Adrenal gland (tissue), 5 donors: Measurements from ENCODE around the gene MAN2B2.

Experiments used
- POLR2A ChIP-seq, 2 donors: fragments of 450-650 bp; IDR thresholded peaks; one replicate each; pipeline ENCODE4 v1.6.1; 2017; ENCODE audit warnings: antibody characterized with exemption in 2 of 2, mild to moderate bottlenecking in 2 of 2, moderate library complexity in 1 of 2
- TF ChIP-seq, protein P1 (sequence below), 6 experiments: fragments of 450-650 bp in 4 of 6; fragments of 200-600 bp in 2 of 6; sonication (generic) in 1 of 6; IDR thresholded peaks; 1 replicate in 5 of 6; 2 replicates in 1 of 6; pipeline versions ENCODE4 v1.5.1 to v1.8.0; 2016 to 2021; ENCODE audit warnings: antibody characterized with exemption in 6 of 6, mild to moderate bottlenecking in 2 of 6, moderate library complexity in 1 of 6
- donor health status: DM: no; HTN: no; CAD: no.

DNA sequence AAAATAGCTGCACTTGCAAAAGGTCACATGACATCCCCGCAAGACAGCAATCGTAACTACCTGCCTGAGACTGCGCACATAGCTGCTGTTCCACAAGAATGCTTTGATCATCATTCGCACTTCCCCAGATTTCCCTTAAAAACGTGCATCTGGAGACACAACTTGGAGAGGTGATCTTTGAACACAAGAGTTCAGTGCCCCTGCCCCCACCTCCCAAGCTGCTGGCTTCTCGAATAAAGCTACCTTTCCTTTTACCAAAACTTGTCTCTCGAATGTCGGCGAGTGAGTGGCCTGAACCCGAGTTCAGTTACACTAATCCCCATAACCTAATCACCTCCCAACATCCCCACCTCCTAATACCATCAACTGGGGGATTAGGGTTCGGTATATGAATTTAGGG, 51.1 kb downstream of the MAN2B2 start:
- TF ChIP-seq, protein P1, sequence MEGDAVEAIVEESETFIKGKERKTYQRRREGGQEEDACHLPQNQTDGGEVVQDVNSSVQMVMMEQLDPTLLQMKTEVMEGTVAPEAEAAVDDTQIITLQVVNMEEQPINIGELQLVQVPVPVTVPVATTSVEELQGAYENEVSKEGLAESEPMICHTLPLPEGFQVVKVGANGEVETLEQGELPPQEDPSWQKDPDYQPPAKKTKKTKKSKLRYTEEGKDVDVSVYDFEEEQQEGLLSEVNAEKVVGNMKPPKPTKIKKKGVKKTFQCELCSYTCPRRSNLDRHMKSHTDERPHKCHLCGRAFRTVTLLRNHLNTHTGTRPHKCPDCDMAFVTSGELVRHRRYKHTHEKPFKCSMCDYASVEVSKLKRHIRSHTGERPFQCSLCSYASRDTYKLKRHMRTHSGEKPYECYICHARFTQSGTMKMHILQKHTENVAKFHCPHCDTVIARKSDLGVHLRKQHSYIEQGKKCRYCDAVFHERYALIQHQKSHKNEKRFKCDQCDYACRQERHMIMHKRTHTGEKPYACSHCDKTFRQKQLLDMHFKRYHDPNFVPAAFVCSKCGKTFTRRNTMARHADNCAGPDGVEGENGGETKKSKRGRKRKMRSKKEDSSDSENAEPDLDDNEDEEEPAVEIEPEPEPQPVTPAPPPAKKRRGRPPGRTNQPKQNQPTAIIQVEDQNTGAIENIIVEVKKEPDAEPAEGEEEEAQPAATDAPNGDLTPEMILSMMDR (IDR thresholded peaks at IDR 0.05), result no peak
- no peak for TF ChIP-seq POLR2A (IDR thresholded peaks at IDR 0.05)
